ENCODE results near the gene SIX2.

The SIX2 gene

GRCh38 chr2:45005261-45006002 is 3.8 kb downstream of the SIX2 start:
- DNase-seq (ENCODE audit: low spot score): no peak
- ChIA-PET POLR2A (ENCODE audit: low non-redundant PET) (no interaction called here), CTCF (interaction anchor here (0.6 to 0.7 kb wide), 2 partner anchors 527 to 1207 kb away, joined by 4 read pairs; no protein-coding TSS in a partner anchor)
- H3K27ac ChIP-seq: no peak overlapping the region
- TF ChIP-seq CTCF (conservative IDR thresholded peaks at IDR 0.05; ENCODE audit: low read depth): no peak

- CTCF ChIA-PET: interaction anchor here (0.6 kb wide), 1 partner anchor 1206 kb away, joined by 4 read pairs; no protein-coding TSS in a partner anchor
- no peak for DNase-seq (ENCODE audit: low spot score)
- POLR2A ChIA-PET (ENCODE audit: low non-redundant PET): no interaction called here
- H3K27ac ChIP-seq: no peak overlapping the region
- no peak for TF ChIP-seq CTCF (conservative IDR thresholded peaks at IDR 0.05; ENCODE audit: low read depth)
Observed at GRCh38 chr2:45004562-45005191, 4.6 kb downstream of the SIX2 start.

- ChIA-PET CTCF (interaction anchor here (0.6 kb wide), 1 partner anchor 534 kb away, joined by 3 read pairs; no protein-coding TSS in a partner anchor), POLR2A (ENCODE audit: low non-redundant PET) (no interaction called here)
- DNase-seq (ENCODE audit: low spot score): no peak
- TF ChIP-seq CTCF (conservative IDR thresholded peaks at IDR 0.05; ENCODE audit: low read depth): no peak
- no peak overlapping the region for H3K27ac ChIP-seq
Observed at GRCh38 chr2:45003579-45004551, 5.4 kb downstream of the SIX2 start.

- POLR2A ChIA-PET (ENCODE audit: low non-redundant PET): no interaction called here
- H3K27ac ChIP-seq: no peak overlapping the region
- no peak for DNase-seq (ENCODE audit: low spot score)
- CTCF ChIA-PET: no interaction called here
- TF ChIP-seq CTCF (conservative IDR thresholded peaks at IDR 0.05; ENCODE audit: low read depth): no peak
Observed at GRCh38 chr2:45002686-45003085, 6.6 kb downstream of the SIX2 start.

- no peak for DNase-seq (ENCODE audit: low spot score)
- no peak for TF ChIP-seq CTCF (conservative IDR thresholded peaks at IDR 0.05; ENCODE audit: low read depth)
- H3K27ac ChIP-seq: no peak overlapping the region
- ChIA-PET CTCF (interaction anchor here (0.6 kb wide), 1 partner anchor 339 kb away, joined by 3 read pairs; no protein-coding TSS in a partner anchor), POLR2A (ENCODE audit: low non-redundant PET) (no interaction called here)
Observed at GRCh38 chr2:45001869-45002385, 7.3 kb downstream of the SIX2 start.

Data from RWPE1 (cell line).